Embryonic facial prominence (tissue), 1 donor: ENCODE results near the gene APOM.

ENCODE experiments used
- DNase-seq: peaks from one replicate; pipeline ENCODE4 v3.0.0-alpha.2; 2016; ENCODE audit errors: extremely low spot score

Gene APOM

DNA sequence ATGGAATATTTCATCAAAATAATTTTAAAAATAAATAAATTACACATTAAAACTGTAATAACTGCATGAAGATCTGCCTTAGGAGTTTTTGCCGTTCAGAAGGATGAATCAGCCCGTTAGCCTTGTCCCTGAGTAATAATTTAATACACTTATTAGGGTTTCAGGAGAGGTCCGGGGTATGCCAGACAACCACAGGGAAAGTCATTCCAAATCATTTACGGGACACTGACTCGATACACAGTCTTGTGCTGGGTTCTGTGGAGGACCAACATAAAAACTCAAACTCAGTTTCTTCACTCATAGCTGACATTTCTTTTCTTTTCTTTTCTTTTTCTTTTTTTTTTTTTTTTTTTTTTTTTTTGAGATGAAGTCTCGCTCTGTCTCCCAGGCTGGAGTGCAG lies 50.2 kb downstream of the APOM start:
- DNase-seq: no peak

DNA sequence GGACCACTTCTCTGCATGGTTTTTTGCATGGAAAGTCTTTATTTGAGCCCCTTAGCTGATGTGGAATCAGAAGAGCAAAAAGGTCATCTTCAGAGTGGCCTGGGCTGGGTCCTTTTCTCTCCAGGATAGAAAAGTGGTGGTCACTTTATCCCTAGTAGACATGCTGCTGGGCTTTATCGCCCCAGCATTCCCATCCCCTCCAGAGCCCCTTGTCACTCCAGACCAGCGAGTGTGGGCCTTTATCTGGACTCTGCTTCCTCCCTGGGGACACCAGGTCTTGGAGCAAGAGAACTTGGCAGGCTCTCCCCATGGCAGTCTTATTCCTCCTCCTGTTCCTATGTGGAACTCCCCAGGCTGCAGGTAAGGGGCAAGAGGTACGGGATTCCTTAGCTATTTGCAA lies 50.9 kb downstream of the APOM start, which contains the start of gene LY6G6F:
TSS of gene LY6G6F (plus strand) at position 268 of the 400 bp plus-strand sequence. CDS start at position 309, 41 bp downstream.
- no peak for DNase-seq

DNA sequence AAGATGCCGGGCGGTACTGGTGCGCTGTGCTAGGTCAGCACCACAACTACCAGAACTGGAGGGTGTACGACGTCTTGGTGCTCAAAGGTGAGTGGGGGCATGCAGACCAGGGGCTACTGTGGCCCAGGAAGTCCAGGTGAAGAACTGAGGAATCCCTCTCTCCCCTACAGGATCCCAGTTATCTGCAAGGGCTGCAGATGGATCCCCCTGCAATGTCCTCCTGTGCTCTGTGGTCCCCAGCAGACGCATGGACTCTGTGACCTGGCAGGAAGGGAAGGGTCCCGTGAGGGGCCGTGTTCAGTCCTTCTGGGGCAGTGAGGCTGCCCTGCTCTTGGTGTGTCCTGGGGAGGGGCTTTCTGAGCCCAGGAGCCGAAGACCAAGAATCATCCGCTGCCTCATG lies 52.0 kb downstream of the APOM start:
- DNase-seq: no peak
